Fibroblast of skin of left quadriceps (primary cell): ENCODE results near the gene C1QTNF2.

Experiments used
- DNase-seq, 2 experiments: peaks; one replicate each; pipeline ENCODE4 v3.0.0-alpha.2; 2013; ENCODE audit warnings: low read depth in 2 of 2

The C1QTNF2 gene

DNA sequence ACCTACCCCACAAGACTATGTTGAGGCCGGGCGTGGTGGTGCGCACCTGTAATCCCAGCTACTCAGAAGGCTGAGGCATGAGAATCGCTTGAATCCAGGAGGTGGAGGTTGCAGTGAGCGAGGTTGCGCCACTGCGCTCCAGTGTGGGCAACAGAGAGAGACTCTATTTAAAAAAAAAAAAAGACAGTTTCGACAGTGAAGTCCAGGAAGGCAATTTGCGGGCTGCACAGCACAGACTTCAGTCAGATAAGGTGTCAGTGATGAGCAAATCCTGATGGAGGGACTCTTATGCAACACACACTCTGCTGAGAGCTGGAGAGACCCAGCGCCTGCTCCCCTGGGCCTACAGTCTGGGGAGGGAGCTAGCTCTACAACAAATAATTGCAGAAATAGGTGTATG is 72.2 kb downstream of the C1QTNF2 start:
- no peak for DNase-seq

DNA sequence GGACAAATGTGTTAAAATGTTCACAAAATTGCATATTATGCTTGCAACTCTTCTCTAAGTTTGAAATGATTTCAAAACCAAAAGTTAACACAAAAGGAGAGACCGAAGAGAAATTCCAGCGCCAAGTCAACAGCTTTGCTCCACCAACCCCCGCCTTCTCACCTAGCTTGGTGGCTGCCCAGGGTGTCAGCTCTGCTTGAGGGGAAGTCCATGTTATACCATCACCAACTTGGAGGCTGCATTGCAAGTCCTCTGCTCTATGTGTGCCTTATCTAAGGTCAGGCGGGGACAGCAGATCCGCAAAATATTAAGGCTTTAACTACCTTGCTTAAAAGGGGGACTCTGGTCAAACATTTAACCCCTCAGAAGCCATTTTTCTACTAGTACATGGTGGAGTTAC is 72.7 kb downstream of the C1QTNF2 start:
- no peak for DNase-seq
